ENCODE measurements around the gene NIPBL. TPM values are rescaled to one million over a fixed set of nuclear protein-coding genes. Genes with fewer than 3 reads are reported as not detected.
"Not testable (repeated sequence)": the region's sequence is repeated elsewhere in the genome, so short reads cannot be mapped to it uniquely, and the experiment has no call there.

Gene NIPBL
- total RNA-seq, 2 donors from 2014 or later, result 56.8 to 71.2 TPM

GRCh38 chr5:37060030-37060429, 183.5 kb downstream of the NIPBL start:
- DNase-seq (ENCODE audit: low spot score), result no peak
- no peaks in the 10 kb centered on the region for H3K27me3 Mint-ChIP-seq
- no peak overlapping the region for H3K27ac Mint-ChIP-seq
- H3K4me1 Mint-ChIP-seq (ENCODE audit: low read depth in 2 of 2), result peaks cover 0 to 4% of the 10 kb centered on the region in 2 donors
- no peak for ATAC-seq
- no peak overlapping the region for H3K4me3 Mint-ChIP-seq
- peaks cover 17% of the 10 kb centered on the region for H3K36me3 Mint-ChIP-seq
- no peaks in the 10 kb centered on the region for H3K9me3 Mint-ChIP-seq

DNA sequence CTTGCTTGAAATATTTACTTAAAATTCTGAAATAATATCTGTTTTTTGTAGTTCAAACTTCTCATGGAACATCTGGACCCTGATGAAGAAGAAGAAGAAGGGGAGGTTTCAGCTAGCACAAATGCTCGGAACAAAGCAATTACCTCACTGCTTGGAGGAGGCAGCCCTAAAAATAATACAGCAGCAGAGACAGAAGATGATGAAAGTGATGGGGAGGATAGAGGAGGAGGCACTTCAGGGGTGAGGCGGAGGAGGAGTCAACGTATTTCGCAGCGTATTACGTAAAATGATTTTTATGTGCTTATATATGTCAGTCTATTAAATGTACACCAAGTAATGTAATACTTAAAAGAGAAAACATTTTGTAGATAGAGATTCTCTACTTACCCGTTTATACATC, 187.2 kb downstream of the NIPBL start:
- Mint-ChIP-seq H3K9me3 (no peaks in the 10 kb centered on the region), H3K4me1 (ENCODE audit: low read depth in 2 of 2) (no peaks in the 10 kb centered on the region), H3K27me3 (no peaks in the 10 kb centered on the region), H3K27ac (no peak overlapping the region), H3K36me3 (peaks cover 9% of the 10 kb centered on the region), H3K4me3 (no peak overlapping the region)
- no peak for ATAC-seq
- no peak for DNase-seq (ENCODE audit: low spot score)

DNA sequence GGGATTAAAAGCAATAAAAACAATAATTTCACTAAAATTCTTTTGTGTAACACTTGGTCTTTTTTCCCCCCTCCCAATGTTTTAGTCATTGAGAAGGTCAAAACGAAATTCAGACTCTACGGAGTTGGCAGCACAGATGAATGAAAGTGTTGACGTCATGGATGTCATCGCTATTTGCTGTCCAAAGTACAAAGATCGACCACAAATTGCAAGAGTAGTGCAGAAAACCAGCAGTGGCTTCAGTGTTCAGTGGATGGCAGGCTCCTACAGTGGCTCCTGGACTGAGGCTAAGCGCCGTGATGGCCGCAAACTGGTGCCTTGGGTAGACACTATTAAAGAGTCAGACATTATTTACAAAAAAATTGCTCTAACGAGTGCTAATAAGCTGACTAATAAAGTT, 187.9 kb downstream of the NIPBL start:
- no peaks in the 10 kb centered on the region for H3K9me3 Mint-ChIP-seq
- DNase-seq (ENCODE audit: low spot score), result no peak
- no peaks in the 10 kb centered on the region for H3K4me1 Mint-ChIP-seq (ENCODE audit: low read depth in 2 of 2)
- peaks cover 6% of the 10 kb centered on the region for H3K36me3 Mint-ChIP-seq
- no peak for ATAC-seq
- H3K27ac Mint-ChIP-seq, result no peak overlapping the region
- H3K27me3 Mint-ChIP-seq, result no peaks in the 10 kb centered on the region
- no peak overlapping the region for H3K4me3 Mint-ChIP-seq

DNA sequence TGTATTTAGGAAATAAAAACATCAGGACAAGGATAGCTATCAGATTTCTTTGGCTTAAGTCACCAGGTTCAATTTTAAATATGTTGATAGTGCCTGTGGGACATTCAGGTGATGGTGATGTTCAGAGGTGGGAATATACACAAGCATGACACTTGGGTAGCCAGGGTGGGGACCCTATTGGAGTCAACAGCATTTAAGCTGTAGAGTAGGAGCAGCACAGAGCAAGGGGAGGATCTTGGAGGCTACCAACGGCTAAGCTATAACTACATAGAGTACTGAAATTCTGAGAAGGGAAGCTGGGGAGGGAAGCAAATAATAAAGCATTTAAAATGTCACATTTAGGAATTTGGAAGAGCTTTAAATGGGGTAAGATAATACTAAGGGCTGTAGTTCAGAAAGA, 194.9 kb downstream of the NIPBL start:
- DNase-seq (ENCODE audit: low spot score) (no peak), ATAC-seq (no peak)
- no peaks in the 10 kb centered on the region for H3K27me3 Mint-ChIP-seq
- no peaks in the 10 kb centered on the region for H3K36me3 Mint-ChIP-seq
- H3K9me3 Mint-ChIP-seq, result no peaks in the 10 kb centered on the region
- H3K4me3 Mint-ChIP-seq, result no peak overlapping the region
- no peak overlapping the region for H3K27ac Mint-ChIP-seq
- H3K4me1 Mint-ChIP-seq (ENCODE audit: low read depth in 2 of 2), result no peaks in the 10 kb centered on the region

DNA sequence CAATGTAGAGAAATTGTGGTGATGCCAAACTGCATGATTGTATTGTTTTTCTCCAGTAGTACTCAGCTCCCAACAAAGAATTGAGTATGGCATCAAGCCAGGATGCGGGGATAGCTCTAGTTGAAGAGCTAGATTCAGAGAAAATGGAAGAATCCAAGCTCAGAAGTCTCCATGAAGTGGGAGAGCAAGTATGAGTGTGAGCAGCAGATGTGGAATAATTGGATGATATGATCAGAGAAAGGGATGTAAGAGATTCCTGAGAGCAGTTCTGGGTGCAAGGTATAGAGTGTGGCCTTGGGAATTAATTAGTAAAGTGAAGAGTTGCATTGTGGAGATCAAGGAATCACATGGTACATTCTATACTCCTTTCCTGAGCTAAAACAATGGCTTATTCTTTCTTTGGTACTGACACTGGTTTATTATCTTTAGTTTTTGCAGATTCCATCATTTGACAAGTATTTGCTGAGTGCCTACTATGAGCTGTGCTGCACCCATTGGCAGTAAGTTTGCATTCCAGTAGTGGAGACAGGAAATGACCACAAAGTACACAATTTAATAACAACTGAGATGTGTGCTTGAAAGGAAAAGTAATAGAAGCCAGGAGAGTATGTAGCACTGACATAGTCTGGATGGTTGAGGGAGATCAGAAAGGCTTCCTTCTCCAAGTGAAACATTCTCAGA, 195.5 kb downstream of the NIPBL start:
- DNase-seq (ENCODE audit: low spot score), result no peak
- Mint-ChIP-seq H3K27me3 (no peaks in the 10 kb centered on the region), H3K36me3 (no peaks in the 10 kb centered on the region), H3K9me3 (no peaks in the 10 kb centered on the region), H3K4me3 (no peak overlapping the region), H3K27ac (no peak overlapping the region), H3K4me1 (ENCODE audit: low read depth in 2 of 2) (no peaks in the 10 kb centered on the region)
- no peak for ATAC-seq

- Mint-ChIP-seq H3K27me3 (no peaks in the 10 kb centered on the region), H3K27ac (no peak overlapping the region), H3K4me1 (ENCODE audit: low read depth in 2 of 2) (no peaks in the 10 kb centered on the region), H3K4me3 (no peak overlapping the region), H3K9me3 (no peaks in the 10 kb centered on the region), H3K36me3 (peaks cover 4% of the 10 kb centered on the region)
- ATAC-seq (no peak), DNase-seq (ENCODE audit: low spot score) (no peak)
Measured at GRCh38 chr5:37075399-37075950, 198.9 kb downstream of the NIPBL start.

- Mint-ChIP-seq H3K36me3 (peaks cover 4% of the 10 kb centered on the region), H3K27me3 (no peaks in the 10 kb centered on the region), H3K4me1 (ENCODE audit: low read depth in 2 of 2) (no peaks in the 10 kb centered on the region), H3K4me3 (no peak overlapping the region), H3K27ac (no peak overlapping the region), H3K9me3 (no peaks in the 10 kb centered on the region)
- DNase-seq (ENCODE audit: low spot score) (no peak), ATAC-seq (no peak)
Measured at GRCh38 chr5:37077146-37077545, 200.6 kb downstream of the NIPBL start.

GRCh38 chr5:37080697-37081096, 204.1 kb downstream of the NIPBL start:
- Mint-ChIP-seq H3K27ac (no peak overlapping the region), H3K4me3 (no peak overlapping the region), H3K27me3 (no peaks in the 10 kb centered on the region), H3K9me3 (no peaks in the 10 kb centered on the region), H3K36me3 (peaks cover 4% of the 10 kb centered on the region), H3K4me1 (ENCODE audit: low read depth in 2 of 2) (no peaks in the 10 kb centered on the region)
- DNase-seq (ENCODE audit: low spot score), result no peak
- ATAC-seq, result no peak

DNA sequence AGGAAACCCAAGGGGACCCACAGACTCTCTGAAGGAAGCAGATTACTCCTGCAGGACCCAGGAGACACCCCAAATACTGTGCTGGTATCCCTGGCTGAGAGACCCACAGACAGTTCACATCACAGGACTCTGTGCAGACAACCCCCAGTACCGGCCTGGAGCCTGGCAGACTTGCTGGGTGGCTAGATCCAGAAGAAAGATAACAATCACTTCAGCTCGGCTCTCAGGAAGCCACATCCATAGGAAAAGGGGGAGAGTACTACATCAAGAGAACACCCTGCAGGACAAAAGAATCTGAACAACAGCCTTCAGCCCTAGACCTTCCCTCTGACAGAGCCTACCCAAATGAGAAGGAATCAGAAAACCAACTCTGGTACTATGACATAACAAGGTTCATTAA, 206.4 kb downstream of the NIPBL start:
- H3K9me3 Mint-ChIP-seq; H3K4me3 Mint-ChIP-seq; H3K27me3 Mint-ChIP-seq; DNase-seq (ENCODE audit: low spot score); ATAC-seq; H3K27ac Mint-ChIP-seq; H3K4me1 Mint-ChIP-seq (ENCODE audit: low read depth in 2 of 2); H3K36me3 Mint-ChIP-seq: not testable (repeated sequence)

- ATAC-seq; H3K27me3 Mint-ChIP-seq; H3K9me3 Mint-ChIP-seq; DNase-seq (ENCODE audit: low spot score); H3K36me3 Mint-ChIP-seq; H3K4me3 Mint-ChIP-seq; H3K4me1 Mint-ChIP-seq (ENCODE audit: low read depth in 2 of 2): not testable (repeated sequence)
- peak overlapping the region in 1 of 2 donors; percentile 19 for H3K27ac Mint-ChIP-seq
Measured at GRCh38 chr5:37086026-37086425, 209.5 kb downstream of the NIPBL start.

DNA sequence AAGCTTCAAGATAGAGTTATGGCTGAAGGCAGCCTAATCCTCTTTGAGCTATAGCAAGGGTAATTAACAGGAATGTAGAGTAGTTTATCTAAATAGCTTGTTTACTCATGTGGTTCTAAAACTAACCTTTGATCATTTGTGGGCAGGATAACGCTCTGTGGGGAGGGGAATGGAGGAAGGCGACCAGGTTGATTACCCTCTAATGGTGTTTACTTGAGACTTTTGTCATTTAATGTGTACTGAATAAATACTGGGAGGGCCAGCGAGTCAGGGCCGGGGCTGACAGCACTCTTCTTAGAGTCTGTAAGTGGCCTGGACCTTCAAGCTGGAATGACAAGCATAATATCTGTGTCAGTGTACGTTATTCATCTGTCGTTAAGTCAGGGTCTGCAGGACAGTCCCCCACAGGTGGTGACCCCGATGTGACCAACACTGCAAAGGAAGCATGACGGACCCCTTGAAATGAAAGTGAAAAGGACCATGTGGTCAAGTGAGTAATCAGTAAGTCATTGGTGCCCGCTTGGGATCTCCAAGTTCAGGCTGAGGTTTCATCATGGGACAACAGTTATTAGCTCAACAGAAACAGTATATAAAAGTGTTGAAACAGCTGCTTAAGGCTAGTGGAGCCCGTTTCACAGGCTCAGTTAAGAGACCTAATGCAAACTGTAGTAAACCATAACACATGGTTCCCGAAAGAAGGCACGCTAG, 210.1 kb downstream of the NIPBL start:
- no peaks in the 10 kb centered on the region for H3K27me3 Mint-ChIP-seq
- peaks cover 0 to 5% of the 10 kb centered on the region in 2 donors for H3K4me1 Mint-ChIP-seq (ENCODE audit: low read depth in 2 of 2)
- no peak for DNase-seq (ENCODE audit: low spot score)
- H3K4me3 Mint-ChIP-seq, result no peak overlapping the region
- no peaks in the 10 kb centered on the region for H3K36me3 Mint-ChIP-seq
- peak overlapping the region in 1 of 2 donors; percentile 19 for H3K27ac Mint-ChIP-seq
- no peaks in the 10 kb centered on the region for H3K9me3 Mint-ChIP-seq
- no peak for ATAC-seq

DNA sequence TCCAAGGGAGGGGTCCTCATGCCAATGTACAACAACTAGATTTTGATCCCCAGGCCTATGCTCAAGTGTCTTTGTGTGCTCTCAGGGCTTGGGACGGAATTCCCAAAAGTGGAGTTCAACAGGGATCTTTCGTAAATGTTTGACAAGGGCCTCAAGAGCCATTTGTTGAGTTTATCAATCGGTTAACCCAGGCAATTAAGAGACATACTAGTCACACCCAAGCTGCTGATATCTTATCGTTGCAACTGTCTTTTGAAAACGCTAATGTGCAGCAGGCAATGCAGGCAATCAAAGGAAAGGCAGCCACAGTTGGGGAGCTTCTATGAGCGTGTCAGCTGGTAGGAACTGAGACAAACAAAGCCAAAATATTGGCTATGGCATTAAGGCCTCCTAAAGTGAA, 211.4 kb downstream of the NIPBL start:
- no peak for ATAC-seq
- no peaks in the 10 kb centered on the region for H3K27me3 Mint-ChIP-seq
- no peak overlapping the region for H3K27ac Mint-ChIP-seq
- no peaks in the 10 kb centered on the region for H3K36me3 Mint-ChIP-seq
- no peak overlapping the region for H3K4me3 Mint-ChIP-seq
- no peaks in the 10 kb centered on the region for H3K9me3 Mint-ChIP-seq
- no peak for DNase-seq (ENCODE audit: low spot score)
- peaks cover 0 to 5% of the 10 kb centered on the region in 2 donors for H3K4me1 Mint-ChIP-seq (ENCODE audit: low read depth in 2 of 2)

DNA sequence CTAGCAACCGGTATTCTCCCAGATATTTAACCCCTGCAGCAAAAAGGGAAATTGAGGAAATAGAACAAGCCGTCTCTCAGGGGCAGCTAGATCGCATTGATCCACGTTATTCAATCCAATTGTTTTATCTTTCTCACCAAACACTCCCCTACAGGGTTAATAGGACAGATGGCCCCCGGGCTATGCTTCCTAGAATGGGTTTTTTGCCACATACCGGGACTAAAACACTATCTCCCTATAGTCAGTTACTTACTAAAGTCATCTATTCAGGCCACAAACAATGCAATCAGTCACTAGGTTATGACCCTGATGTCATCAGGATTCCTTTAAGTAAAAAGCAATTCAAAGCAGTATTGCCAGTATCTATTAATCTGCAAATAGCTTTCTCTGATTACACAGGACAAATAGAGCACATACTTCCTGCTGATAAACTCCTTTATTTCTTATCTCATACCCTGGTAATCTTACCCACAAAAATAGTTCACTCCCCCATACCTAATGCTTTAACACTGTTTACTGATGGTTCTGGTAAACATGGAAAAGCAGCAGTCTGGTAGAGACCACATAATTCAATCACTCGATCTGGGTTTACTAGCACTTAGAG, 213.7 kb downstream of the NIPBL start:
- no peak for DNase-seq (ENCODE audit: low spot score)
- H3K27ac Mint-ChIP-seq, result no peak overlapping the region
- no peaks in the 10 kb centered on the region for H3K27me3 Mint-ChIP-seq
- H3K9me3 Mint-ChIP-seq, result no peaks in the 10 kb centered on the region
- H3K4me1 Mint-ChIP-seq (ENCODE audit: low read depth in 2 of 2), result peaks cover 0 to 7% of the 10 kb centered on the region in 2 donors
- no peak overlapping the region for H3K4me3 Mint-ChIP-seq
- ATAC-seq, result no peak
- peaks cover 7% of the 10 kb centered on the region for H3K36me3 Mint-ChIP-seq

GRCh38 chr5:37090781-37091180, 214.2 kb downstream of the NIPBL start:
- H3K27me3 Mint-ChIP-seq, result no peaks in the 10 kb centered on the region
- no peak for ATAC-seq
- H3K36me3 Mint-ChIP-seq, result peaks cover 7% of the 10 kb centered on the region
- H3K27ac Mint-ChIP-seq, result no peak overlapping the region
- peaks cover 0 to 7% of the 10 kb centered on the region in 2 donors for H3K4me1 Mint-ChIP-seq (ENCODE audit: low read depth in 2 of 2)
- H3K9me3 Mint-ChIP-seq, result no peaks in the 10 kb centered on the region
- H3K4me3 Mint-ChIP-seq, result no peak overlapping the region
- DNase-seq (ENCODE audit: low spot score), result no peak

All from natural killer cell treated with Interleukin-12 subunit alpha and Interleukin-12 subunit beta and Interleukin-15 and Interleukin-18, amount 100 ng/mL, for 72 hours (primary cell).